HCT116 (cell line): ENCODE results near the gene KLK1. TPM values are rescaled to one million over a fixed set of nuclear protein-coding genes. Genes with fewer than 3 reads are reported as not detected.

Source experiments
- ATAC-seq: fragments of 200-7000 bp; cut with Tn5 transposase; 2 replicates; pipeline ENCODE4 v1.9.1; 2020; ENCODE audit warnings: mild to moderate bottlenecking, moderate library complexity
- BruUV-seq: library from RNA; stranded (reverse); fragments of 400-500 nt; replicated peaks from 2 replicates; lab custom pipeline; 2021; lab: Mats Ljungman, UMichigan
- CTCF ChIA-PET: fragments of 300-600 bp; sonication (Branson Sonifier 250); formaldehyde crosslinking; loops from one replicate; lab custom pipeline; 2021; ENCODE audit warnings: antibody characterized with exemption; lab: Charles Lee
- POLR2A ChIA-PET: fragments of 300-600, 350-600 bp; sonication (Branson Sonifier 250); formaldehyde crosslinking; loops from one replicate; lab custom pipeline; 2021; ENCODE audit warnings: antibody characterized with exemption; lab: Charles Lee
- RAD21 ChIA-PET, 2 experiments: fragments of 300-600 bp; sonication (Branson Sonifier 250); formaldehyde crosslinking; loops; one replicate each; lab custom pipeline; 2023; ENCODE audit warnings: low total read pairs in 2 of 2; ENCODE audit not compliant: uncharacterized antibody in 2 of 2, unreplicated experiment in 2 of 2, low non-redundant PET in 1 of 2; lab: Charles Lee
- DNase-seq: peaks from one replicate; pipeline ENCODE4 v3.0.0-alpha.2; 2010; ENCODE audit warnings: low read depth, low spot score
- H2AFZ ChIP-seq: fragments of 200-600 bp; shearing (Covaris generic), sonication (generic); 2 replicates; pipeline ENCODE4 v1.6.1; 2017; ENCODE audit warnings: low read depth, mixed run types, mixed read lengths, antibody characterized with exemption, low read length; ENCODE audit not compliant: poor library complexity, severe bottlenecking
- H3K27ac ChIP-seq: 2 replicates; pipeline ENCODE4 v1.5.1; 2012; ENCODE audit warnings: low read depth, low read length
- H3K27me3 ChIP-seq: fragments of 200-600 bp; sonication (generic); 2 replicates; pipeline ENCODE4 v1.6.1; 2016; ENCODE audit warnings: mixed run types, low read length, mixed read lengths; ENCODE audit not compliant: insufficient read depth
- H3K36me3 ChIP-seq, 2 experiments: fragments of 200-500 bp in 1 of 2; fragments of 200-600 bp in 1 of 2; sonication (Bioruptor generic) in 1 of 2; sonication (generic) in 1 of 2; 2 replicates each; pipeline versions ENCODE4 v1.5.1 to v1.6.1; 2014 to 2016; ENCODE audit warnings: low read length in 2 of 2, inconsistent platforms in 1 of 2, mixed read lengths in 1 of 2, mixed run types in 1 of 2; ENCODE audit not compliant: insufficient read depth in 2 of 2, control insufficient read depth in 1 of 2
- H3K4me1 ChIP-seq, 2 experiments: fragments of 200-600 bp in 1 of 2; sonication (generic) in 1 of 2; 2 replicates each; pipeline versions ENCODE4 v1.5.1 to v1.6.1; 2012 to 2017; ENCODE audit warnings: low read length in 2 of 2, inconsistent platforms in 1 of 2, mild to moderate bottlenecking in 1 of 2, mixed read lengths in 1 of 2, mixed run types in 1 of 2, moderate library complexity in 1 of 2; ENCODE audit not compliant: insufficient read depth in 2 of 2, control insufficient read depth in 1 of 2
- H3K4me2 ChIP-seq: fragments of 200-600 bp; sonication (generic); 2 replicates; pipeline ENCODE4 v1.6.1; 2017; ENCODE audit warnings: mixed run types, low read length, mixed read lengths
- H3K4me3 ChIP-seq, 2 experiments: fragments of 200-600 bp in 1 of 2; sonication (generic) in 1 of 2; replicated peaks in 1 of 2; 2 replicates each; pipeline ENCODE4 v1.5.1; 2011 to 2016; ENCODE audit warnings: low read length in 2 of 2, control low read depth in 1 of 2, low read depth in 1 of 2, mild to moderate bottlenecking in 1 of 2, mixed read lengths in 1 of 2, mixed run types in 1 of 2
- H3K79me2 ChIP-seq: fragments of 200-600 bp; sonication (generic); 2 replicates; pipeline ENCODE4 v1.6.1; 2017; ENCODE audit warnings: mild to moderate bottlenecking, mixed run types, low read length, moderate library complexity, mixed read lengths; ENCODE audit not compliant: insufficient read depth
- H3K9ac ChIP-seq: fragments of 200-600 bp; sonication (generic); 2 replicates; pipeline ENCODE4 v1.6.1; 2016; ENCODE audit warnings: low read length, mixed read lengths
- H3K9me2 ChIP-seq: fragments of 200-600 bp; sonication (generic), shearing (Covaris generic); 2 replicates; pipeline ENCODE4 v1.6.1; 2017; ENCODE audit warnings: mixed run types, mild to moderate bottlenecking, moderate library complexity; ENCODE audit not compliant: insufficient read depth
- H3K9me3 ChIP-seq, 2 experiments: fragments of 200-500 bp in 1 of 2; fragments of 200-600 bp in 1 of 2; sonication (Bioruptor generic) in 1 of 2; sonication (generic) in 1 of 2; 2 replicates each; pipeline ENCODE4 v1.6.1; 2014 to 2017; ENCODE audit warnings: low read length in 2 of 2, mixed read lengths in 2 of 2, inconsistent platforms in 1 of 2, low read depth in 1 of 2, mild to moderate bottlenecking in 1 of 2, mixed run types in 1 of 2, moderate library complexity in 1 of 2; ENCODE audit not compliant: control insufficient read depth in 1 of 2, insufficient read depth in 1 of 2
- H4K20me1 ChIP-seq: fragments of 200-600 bp; sonication (generic), shearing (Covaris generic); 2 replicates; pipeline ENCODE4 v1.6.1; 2017; ENCODE audit warnings: mixed run types, mild to moderate bottlenecking, moderate library complexity; ENCODE audit not compliant: insufficient read depth
- CEBPB ChIP-seq: IDR thresholded peaks from 2 replicates; pipeline ENCODE4 v1.6.1; 2012; ENCODE audit warnings: low read depth
- ELF1 ChIP-seq: IDR thresholded peaks from 2 replicates; pipeline ENCODE4 v1.6.1; 2012; ENCODE audit warnings: low read depth, borderline replicate concordance
- EZH2 ChIP-seq: fragments of 200-600 bp; sonication (generic); IDR thresholded peaks from 2 replicates; pipeline ENCODE4 v1.6.1; 2017; ENCODE audit warnings: antibody characterized with exemption, mixed run types
- JUND ChIP-seq: IDR thresholded peaks from 2 replicates; pipeline ENCODE4 v1.6.1; 2012
- SIN3A ChIP-seq: IDR thresholded peaks from 2 replicates; pipeline ENCODE4 v1.6.1; 2012; ENCODE audit warnings: low read depth
- TCF7L2 ChIP-seq: IDR thresholded peaks from 2 replicates; pipeline ENCODE4 v1.7.0; 2011; ENCODE audit warnings: borderline replicate concordance, inconsistent platforms; ENCODE audit not compliant: insufficient read depth, insufficient read length; ENCODE audit errors: extremely low read depth
- intact Hi-C: fragments of 100-400 bp; cut with micrococcal nuclease; formaldehyde crosslinking; loops from 2 replicates; pipeline ENCODE4 v1.10.0; 2022
- total RNA-seq: library from RNA; stranded (reverse); gene quantifications from one replicate; pipeline ENCODE4 v1.2.1, GENCODE V29; 2021; ENCODE audit not compliant: unreplicated experiment

The KLK1 gene
- total RNA-seq, 1 experiment from 2014 or later: 3.3 TPM

DNA sequence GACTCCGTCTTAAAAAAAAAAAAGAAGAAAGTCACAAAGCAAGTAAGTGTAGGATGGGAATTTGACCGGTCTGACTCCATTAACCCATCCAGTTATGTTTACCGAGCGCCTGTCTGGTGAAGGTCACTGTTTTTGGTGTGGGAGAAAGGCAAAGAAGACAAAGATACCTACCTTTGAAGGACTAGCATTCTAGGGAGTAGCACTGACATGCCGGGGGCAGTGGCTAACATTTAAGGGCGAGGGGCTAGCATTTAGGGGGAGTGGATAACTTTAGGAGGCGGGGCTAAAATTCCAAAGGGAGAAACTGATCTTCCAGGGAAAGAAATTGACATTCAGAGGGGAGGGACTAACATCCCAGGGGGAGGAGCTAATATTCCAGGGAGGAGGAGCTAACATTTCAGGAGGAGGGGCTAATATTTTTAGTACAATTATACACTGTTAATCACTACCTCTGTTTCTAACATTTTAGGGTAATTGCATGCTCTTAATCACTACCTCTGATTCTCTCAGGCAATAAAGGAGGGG is 44.6 kb downstream of the KLK1 start:
- no peak overlapping the region for H3K27ac ChIP-seq
- no peak for DNase-seq
- H3K4me1 ChIP-seq: peaks cover 6 to 20% of the 10 kb centered on the region in 2 experiments; a peak in 3 of 4 replicates
- RAD21 ChIA-PET: interaction anchor here (0.6 to 1.1 kb wide), 3 partner anchors 54 to 61 kb away, joined by 3 to 4 read pairs (median 3); no protein-coding TSS in a partner anchor
- BruUV-seq: no TSS peak
- no peaks in the 10 kb centered on the region for H3K9me2 ChIP-seq
- H3K36me3 ChIP-seq: no peaks in the 10 kb centered on the region
- TF ChIP-seq CEBPB: no peak
- TF ChIP-seq EZH2: no peak
- TF ChIP-seq SIN3A: no peak
- TF ChIP-seq ELF1: no peak
- TF ChIP-seq, all 23 proteins: peak for 0
- Histone ChIP-seq H3K27me3 (peaks cover 14% of the 10 kb centered on the region; the same call in 1 of the 2 replicates), H4K20me1 (no peaks in the 10 kb centered on the region), H3K4me2 (no peak overlapping the region), H3K4me3 (no peak overlapping the region), H3K9me3 (no peaks in the 10 kb centered on the region), H2AFZ (no peak overlapping the region), H3K9ac (no peak overlapping the region), H3K79me2 (no peaks in the 10 kb centered on the region)
- POLR2A ChIA-PET: no interaction called here
- intact Hi-C loops: no loop called here
- ATAC-seq: peak; percentile 39; the same call in 1 of the 2 replicates
- CTCF ChIA-PET: interaction anchor here (1.2 to 6.4 kb wide), 5 partner anchors 54 to 143 kb away, joined by 3 to 46 read pairs (median 4); no protein-coding TSS in a partner anchor

DNA sequence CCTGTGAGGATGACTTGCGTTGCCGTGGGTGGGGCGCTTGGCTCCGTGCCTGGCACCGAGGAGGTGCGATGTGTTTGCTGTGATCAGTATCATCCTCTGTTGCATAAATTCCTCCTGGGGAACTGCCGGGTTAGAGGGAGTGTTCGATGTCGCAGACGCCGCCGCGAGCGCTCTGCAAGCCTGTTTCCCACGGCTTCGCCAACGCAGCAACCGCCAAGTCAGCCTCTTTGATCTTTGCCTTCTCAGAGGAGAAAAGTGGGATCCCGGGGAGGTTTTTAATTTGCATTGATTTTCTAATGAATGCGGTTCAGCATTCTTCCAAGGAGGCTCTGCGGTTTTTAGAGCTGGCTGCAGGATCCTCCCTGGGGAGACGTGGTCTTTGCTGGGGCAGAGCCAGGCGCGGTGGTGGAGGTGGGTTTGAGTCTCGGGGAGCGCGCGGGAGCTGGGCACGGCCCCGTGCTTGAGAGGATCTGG is 45.7 kb downstream of the KLK1 start:
- Histone ChIP-seq H3K9me2 (no peaks in the 10 kb centered on the region), H3K9me3 (no peaks in the 10 kb centered on the region), H3K4me3 (peak overlapping the region; percentile 24 to 43), H2AFZ (peak overlapping the region; percentile 74), H3K9ac (no peak overlapping the region), H3K79me2 (no peaks in the 10 kb centered on the region), H3K27me3 (peaks cover 14% of the 10 kb centered on the region; the same call in 1 of the 2 replicates), H3K27ac (no peak overlapping the region), H3K4me1 (peaks cover 6 to 17% of the 10 kb centered on the region in 2 experiments; a peak in 3 of 4 replicates), H3K36me3 (no peaks in the 10 kb centered on the region), H3K4me2 (peak overlapping the region; percentile 71), H4K20me1 (no peaks in the 10 kb centered on the region)
- CTCF ChIA-PET: interaction anchor here (2.8 kb wide), 1 partner anchor 73 kb away, joined by 13 read pairs; no protein-coding TSS in a partner anchor
- RAD21 ChIA-PET: no interaction called here
- POLR2A ChIA-PET: no interaction called here
- no TSS peak for BruUV-seq
- intact Hi-C loops: no loop called here
- TF ChIP-seq TCF7L2 (peak; percentile 51), JUND (no peak)
- DNase-seq: no peak
- ATAC-seq: peak; percentile 67
